AG09319 (cell line): ENCODE results near the gene SEC14L5.
A peak's percentile ranks its signal among the peaks of the same experiment; 100 is the strongest.

Experiments
- DNase-seq: peaks from one replicate; pipeline ENCODE4 v3.0.0-alpha.2; 2010; ENCODE audit warnings: low read depth; ENCODE audit errors: extremely low read depth
- TF ChIP-seq, protein P1 (sequence below): IDR thresholded peaks from 2 replicates; pipeline ENCODE4 v1.5.1; 2011; ENCODE audit warnings: low read depth, mild to moderate bottlenecking, inconsistent platforms, low read length, moderate library complexity

Gene SEC14L5

DNA sequence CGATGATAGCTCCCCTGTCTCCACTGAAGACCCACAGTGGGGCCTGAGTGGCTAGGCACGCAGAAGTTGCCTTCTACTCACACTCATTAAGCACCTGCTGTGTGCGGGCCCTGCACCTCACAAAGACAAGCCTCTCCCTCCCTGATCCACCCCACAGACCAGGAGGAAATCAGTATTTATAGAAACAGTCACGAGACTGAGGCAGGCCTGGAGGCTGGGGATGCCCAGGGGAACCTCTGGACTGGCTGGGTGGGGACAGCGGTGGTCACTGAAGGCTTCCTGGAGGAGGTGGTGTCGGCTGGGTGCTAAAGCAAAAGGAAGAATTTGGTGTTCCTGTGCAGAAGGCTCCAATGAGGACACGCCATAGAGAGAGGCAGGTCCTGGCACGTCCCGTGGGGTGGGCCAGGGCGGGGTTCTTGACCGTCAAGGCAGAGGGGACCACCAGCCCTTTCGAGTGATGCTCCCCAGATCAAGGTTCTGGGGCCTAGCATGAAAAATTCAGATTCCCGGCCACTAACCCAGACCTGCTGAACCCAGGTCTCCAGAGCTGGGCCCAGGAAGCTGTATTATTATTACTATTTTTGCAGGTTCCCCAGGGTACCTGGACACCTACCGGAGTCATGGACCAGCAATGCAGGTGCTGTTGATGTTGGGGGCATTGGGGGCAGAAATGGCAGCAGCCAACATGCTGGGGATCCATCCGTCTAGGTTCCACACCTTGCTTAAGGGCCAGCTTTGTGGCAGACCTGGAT is 44.2 kb upstream of the SEC14L5 start:
- no peak for DNase-seq
- TF ChIP-seq, protein P1, sequence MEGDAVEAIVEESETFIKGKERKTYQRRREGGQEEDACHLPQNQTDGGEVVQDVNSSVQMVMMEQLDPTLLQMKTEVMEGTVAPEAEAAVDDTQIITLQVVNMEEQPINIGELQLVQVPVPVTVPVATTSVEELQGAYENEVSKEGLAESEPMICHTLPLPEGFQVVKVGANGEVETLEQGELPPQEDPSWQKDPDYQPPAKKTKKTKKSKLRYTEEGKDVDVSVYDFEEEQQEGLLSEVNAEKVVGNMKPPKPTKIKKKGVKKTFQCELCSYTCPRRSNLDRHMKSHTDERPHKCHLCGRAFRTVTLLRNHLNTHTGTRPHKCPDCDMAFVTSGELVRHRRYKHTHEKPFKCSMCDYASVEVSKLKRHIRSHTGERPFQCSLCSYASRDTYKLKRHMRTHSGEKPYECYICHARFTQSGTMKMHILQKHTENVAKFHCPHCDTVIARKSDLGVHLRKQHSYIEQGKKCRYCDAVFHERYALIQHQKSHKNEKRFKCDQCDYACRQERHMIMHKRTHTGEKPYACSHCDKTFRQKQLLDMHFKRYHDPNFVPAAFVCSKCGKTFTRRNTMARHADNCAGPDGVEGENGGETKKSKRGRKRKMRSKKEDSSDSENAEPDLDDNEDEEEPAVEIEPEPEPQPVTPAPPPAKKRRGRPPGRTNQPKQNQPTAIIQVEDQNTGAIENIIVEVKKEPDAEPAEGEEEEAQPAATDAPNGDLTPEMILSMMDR, result no peak

DNA sequence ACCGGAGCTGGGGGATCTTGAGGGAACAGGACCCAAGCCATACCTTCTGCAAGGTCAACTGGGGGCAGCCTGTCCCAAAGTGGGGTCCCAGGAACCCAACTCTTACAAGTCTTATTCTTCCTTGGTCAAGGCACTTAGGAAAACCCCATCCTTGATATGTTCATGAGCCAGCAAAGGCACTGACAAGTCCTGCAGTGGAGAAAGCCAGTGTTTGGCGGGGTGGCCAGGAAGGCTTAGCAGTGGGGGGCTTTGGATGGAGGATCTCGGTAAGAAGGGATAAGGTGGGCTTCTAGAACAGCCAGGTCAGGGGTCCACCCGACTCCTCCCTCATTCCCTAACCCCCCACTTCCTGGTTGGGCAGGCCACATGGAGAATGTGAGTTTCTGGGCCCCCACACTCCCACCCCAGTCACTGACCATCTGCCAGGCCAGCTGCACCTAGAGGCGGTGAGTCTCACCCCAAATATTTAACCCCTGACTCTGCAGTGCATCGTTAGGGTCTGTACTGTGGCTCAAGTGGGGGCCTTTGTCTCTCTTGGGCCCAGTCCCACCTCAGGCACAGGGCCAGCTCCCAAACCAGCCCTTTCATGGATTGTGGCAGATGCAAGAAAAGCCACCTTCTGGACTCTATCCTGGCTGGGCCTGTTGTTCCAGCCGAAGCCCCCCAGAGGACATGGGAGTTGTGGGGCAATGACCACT is 43.5 kb upstream of the SEC14L5 start:
- TF ChIP-seq, protein P1, result no peak
- no peak for DNase-seq

DNA sequence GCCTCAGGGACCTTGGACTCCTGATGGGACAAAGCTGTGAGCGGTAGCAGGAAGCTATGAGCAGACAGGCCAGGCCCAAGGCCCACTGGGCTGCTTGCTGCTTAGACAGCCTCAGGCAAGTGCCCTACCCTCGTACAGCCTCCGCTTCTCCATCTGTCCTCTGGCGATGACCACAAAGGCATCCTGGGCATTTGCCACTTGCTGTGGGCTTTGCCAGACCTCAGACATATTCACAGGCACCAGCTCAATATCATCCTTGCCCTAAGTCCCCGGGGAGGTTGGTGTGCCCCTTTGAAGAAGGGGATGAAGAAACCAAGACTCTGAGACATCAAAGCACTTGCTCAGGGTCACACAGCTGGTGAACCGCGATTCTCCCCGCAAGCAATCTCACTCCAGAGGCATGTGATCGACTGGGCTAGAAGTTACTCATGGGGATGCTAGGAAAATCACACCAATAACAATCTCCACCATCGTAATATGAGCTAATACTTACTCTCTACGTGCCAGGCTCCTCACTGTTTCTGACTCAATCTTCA is 42.8 kb upstream of the SEC14L5 start:
- TF ChIP-seq, protein P1, result no peak
- DNase-seq, result peak; percentile 75

DNA sequence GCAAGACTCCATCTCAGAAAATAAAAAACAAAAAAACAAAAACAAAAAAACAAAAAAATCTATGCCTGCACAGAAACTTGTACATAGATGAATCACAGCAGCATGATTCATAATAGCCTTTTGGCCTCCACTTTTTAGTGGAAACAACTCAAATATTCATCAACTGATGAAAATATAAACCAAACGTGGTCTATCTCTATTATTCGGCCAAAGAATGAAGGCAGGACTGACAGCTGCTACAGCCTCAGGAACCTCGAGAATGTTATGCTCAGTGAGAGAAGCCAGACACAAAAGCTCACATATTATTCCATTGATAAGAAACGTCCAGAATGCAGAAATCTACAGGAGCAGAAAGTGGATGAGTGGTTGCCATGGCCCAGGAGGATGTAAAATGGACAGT is 41.0 kb upstream of the SEC14L5 start:
- peak; percentile 16 for DNase-seq

DNA sequence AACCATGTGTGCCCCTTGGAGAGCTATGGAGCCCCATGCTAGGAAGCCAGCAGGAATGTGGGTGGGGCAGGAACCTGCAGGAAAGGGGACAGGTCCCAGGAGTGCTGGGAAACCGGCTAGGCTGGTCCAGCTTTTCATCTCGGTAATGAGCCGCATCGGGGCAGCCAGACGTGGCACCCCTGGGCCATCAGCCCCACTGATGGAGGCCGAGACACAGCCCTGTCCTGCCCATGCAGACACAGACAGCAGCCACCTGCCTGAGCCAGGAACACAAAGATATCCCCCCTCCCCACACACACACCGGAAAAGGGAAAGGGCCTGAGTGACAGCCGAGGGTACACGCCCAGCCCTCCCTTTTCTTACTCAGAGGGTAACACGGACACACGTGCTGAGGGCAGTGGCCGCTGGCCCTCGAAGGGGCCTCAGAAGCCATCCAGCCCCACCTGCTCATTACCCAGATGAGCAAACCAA is 39.3 kb upstream of the SEC14L5 start:
- TF ChIP-seq, protein P1, result no peak
- DNase-seq, result no peak

More for the DNA sequence above, 41.0 kb upstream of the SEC14L5 start:
- TF ChIP-seq, protein P1, result no peak

DNA sequence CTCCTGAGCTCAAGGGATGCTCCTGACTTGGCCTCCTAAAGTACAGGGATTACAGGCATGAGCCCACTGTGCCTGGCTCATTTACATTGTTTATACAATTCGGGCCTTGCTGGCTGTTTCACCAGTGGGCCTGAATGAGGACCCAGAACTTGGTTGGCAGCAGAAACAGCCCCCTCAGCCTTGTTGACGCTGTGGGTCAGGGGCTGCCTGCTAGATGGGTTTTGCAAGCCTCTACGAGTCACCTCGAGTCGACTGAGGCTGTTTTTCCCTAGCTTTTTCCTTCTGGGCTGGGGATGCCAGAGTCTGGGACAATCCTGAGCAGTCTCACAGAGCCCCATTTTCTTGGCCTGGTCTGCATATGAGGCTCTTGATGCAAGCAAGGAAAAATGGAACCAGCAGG is 37.3 kb upstream of the SEC14L5 start:
- TF ChIP-seq, protein P1, result no peak

More for the DNA sequence above, 37.3 kb upstream of the SEC14L5 start:
- no peak for DNase-seq
